ENCODE results near the gene FCAMR.

The FCAMR gene

GRCh38 chr1:206970446-206970845 is at the start of gene FCAMR:
Gene FCAMR (minus strand): TSS chr1:206970460. CDS start chr1:206970125, 335 bp downstream.
- no peak for DNase-seq (ENCODE audit: low read depth)

GRCh38 chr1:207019661-207020060 is 49.4 kb upstream of the FCAMR start:
- DNase-seq (ENCODE audit: low read depth) = no peak

- no peak for DNase-seq (ENCODE audit: low read depth)
Measured at GRCh38 chr1:207019161-207019560, 48.9 kb upstream of the FCAMR start.

GRCh38 chr1:207018707-207019106 is 48.4 kb upstream of the FCAMR start:
- no peak for DNase-seq (ENCODE audit: low read depth)

- no peak for DNase-seq (ENCODE audit: low read depth)
Measured at GRCh38 chr1:207017615-207018559, 47.6 kb upstream of the FCAMR start.

GRCh38 chr1:207015791-207016190 is 45.5 kb upstream of the FCAMR start:
- DNase-seq (ENCODE audit: low read depth) = no peak

- DNase-seq (ENCODE audit: low read depth) = no peak
Measured at GRCh38 chr1:207014728-207015127, 44.5 kb upstream of the FCAMR start.

GRCh38 chr1:207013321-207014085 is 43.2 kb upstream of the FCAMR start:
- DNase-seq (ENCODE audit: low read depth) = no peak

- DNase-seq (ENCODE audit: low read depth) = no peak
Measured at GRCh38 chr1:207010726-207011125, 40.5 kb upstream of the FCAMR start.

GRCh38 chr1:207009945-207010344 is 39.7 kb upstream of the FCAMR start:
- no peak for DNase-seq (ENCODE audit: low read depth)

- no peak for DNase-seq (ENCODE audit: low read depth)
Measured at GRCh38 chr1:207009182-207009850, 39.1 kb upstream of the FCAMR start.

GRCh38 chr1:207007352-207008033 is 37.2 kb upstream of the FCAMR start:
- no peak for DNase-seq (ENCODE audit: low read depth)

- DNase-seq (ENCODE audit: low read depth) = no peak
Measured at GRCh38 chr1:207006914-207007313, 36.7 kb upstream of the FCAMR start.

GRCh38 chr1:207006083-207006482 is 35.8 kb upstream of the FCAMR start:
- no peak for DNase-seq (ENCODE audit: low read depth)

- peak; percentile 5 for DNase-seq (ENCODE audit: low read depth)
Measured at GRCh38 chr1:207004931-207005830, 34.9 kb upstream of the FCAMR start.

- DNase-seq (ENCODE audit: low read depth) = no peak
Measured at GRCh38 chr1:207003210-207003609, 33.0 kb upstream of the FCAMR start.

GRCh38 chr1:207002724-207003146 is 32.5 kb upstream of the FCAMR start:
- DNase-seq (ENCODE audit: low read depth) = no peak

- no peak for DNase-seq (ENCODE audit: low read depth)
Measured at GRCh38 chr1:207001492-207002245, 31.4 kb upstream of the FCAMR start.

- no peak for DNase-seq (ENCODE audit: low read depth)
Measured at GRCh38 chr1:207000651-207001291, 30.5 kb upstream of the FCAMR start.

- DNase-seq (ENCODE audit: low read depth) = no peak
Measured at GRCh38 chr1:206998816-206999215, 28.6 kb upstream of the FCAMR start.

All from stimulated activated CD8-positive, alpha-beta memory T cell treated with anti-CD3 and anti-CD28 coated beads, Interleukin-7, amount 100 ng/mL, for 24 hours (primary cell).